Activated CD4-positive, alpha-beta T cell treated with anti-CD3 and anti-CD28 coated beads for 36 hours (primary cell): Measurements from ENCODE around the gene DDX28. TPM values are rescaled to one million over a fixed set of nuclear protein-coding genes. Genes with fewer than 3 reads are reported as not detected.

Experiments used
- ATAC-seq: fragments of 200-7000 bp; cut with Tn5 transposase; one replicate; pipeline ENCODE4 v1.10.0; 2021; ENCODE audit warnings: mild to moderate bottlenecking, moderate library complexity
- CTCF ChIA-PET: fragments of 350-600 bp; sonication (Branson Sonifier 250); formaldehyde crosslinking; loops from one replicate; lab custom pipeline; 2021; ENCODE audit warnings: antibody characterized with exemption; lab: Charles Lee
- POLR2A ChIA-PET: fragments of 350-600 bp; sonication (Branson Sonifier 250); formaldehyde crosslinking; loops from one replicate; lab custom pipeline; 2021; ENCODE audit warnings: antibody characterized with exemption, inconsistent platforms; lab: Charles Lee
- DNase-seq: peaks from one replicate; pipeline ENCODE4 v3.0.0-alpha.2; 2020
- H3K27ac Mint-ChIP-seq: one replicate; pipeline ENCODE4 v1.8.0; 2021; ENCODE audit warnings: mixed read lengths
- H3K27me3 Mint-ChIP-seq: one replicate; pipeline ENCODE4 v1.8.0; 2021; ENCODE audit warnings: mixed read lengths
- H3K36me3 Mint-ChIP-seq: one replicate; pipeline ENCODE4 v1.8.0; 2021; ENCODE audit warnings: low read depth, mixed read lengths
- H3K4me1 Mint-ChIP-seq: one replicate; pipeline ENCODE4 v1.8.0; 2021; ENCODE audit warnings: mixed read lengths
- H3K4me3 Mint-ChIP-seq: one replicate; pipeline ENCODE4 v1.8.0; 2021; ENCODE audit warnings: mild to moderate bottlenecking, moderate library complexity, mixed read lengths
- H3K9me3 Mint-ChIP-seq: one replicate; pipeline ENCODE4 v1.8.0; 2021; ENCODE audit warnings: low read depth, mixed read lengths
- intact Hi-C, 2 experiments: fragments of 100-400 bp; cut with DNase I in 1 of 2; cut with micrococcal nuclease in 1 of 2; formaldehyde crosslinking; loops; one replicate each; pipeline versions ENCODE4 v1.14.2 to v1.15.1; 2022 to 2024; cut with DNase I, micrococcal nuclease
- total RNA-seq, 2 experiments: library from RNA; stranded (reverse); gene quantifications; one replicate each; pipeline ENCODE4 v1.2.3, GENCODE V29; 2021

DDX28 gene
- total RNA-seq, 2 experiments from 2014 or later = 13.7 to 17.1 TPM

- DNase-seq (peak; percentile 85), ATAC-seq (peak; percentile 81)
- H3K27me3 Mint-ChIP-seq = no peaks in the 10 kb centered on the region
- intact Hi-C loops = loop anchor here in 1 of 2 experiments (1.0 to 2.0 kb wide), 3 partner anchors 72 to 248 kb away; no protein-coding TSS in a partner anchor
- ChIA-PET POLR2A (interaction anchor here (0.7 kb wide), 1 partner anchor 172 kb away, joined by 3 read pairs; no protein-coding TSS in a partner anchor), CTCF (interaction anchor here (0.6 to 2.9 kb wide), 26 partner anchors 9 to 548 kb away, joined by 3 to 15 read pairs (median 4); partner anchors contain the start of genes NFATC3 and PSMB10)
- H3K4me1 Mint-ChIP-seq = peaks cover 67% of the 10 kb centered on the region
- H3K4me3 Mint-ChIP-seq = no peak overlapping the region
- H3K27ac Mint-ChIP-seq = peak overlapping the region; percentile 69
- no peaks in the 10 kb centered on the region for H3K9me3 Mint-ChIP-seq
- peaks cover 37% of the 10 kb centered on the region for H3K36me3 Mint-ChIP-seq
These were observed 41.8 kb upstream of the DDX28 start for GRCh38 chr16:68064791-68065365.

GRCh38 chr16:68062910-68063393 is 39.9 kb upstream of the DDX28 start:
- Mint-ChIP-seq H3K4me1 (peaks cover 66% of the 10 kb centered on the region), H3K27me3 (no peaks in the 10 kb centered on the region), H3K27ac (peak overlapping the region; percentile 81), H3K36me3 (peaks cover 46% of the 10 kb centered on the region), H3K9me3 (no peaks in the 10 kb centered on the region), H3K4me3 (no peak overlapping the region)
- ATAC-seq (peak; percentile 78), DNase-seq (peak; percentile 66)
- CTCF ChIA-PET = interaction anchor here (0.8 to 1.7 kb wide), 7 partner anchors 8 to 247 kb away, joined by 3 to 8 read pairs (median 4); partner anchors contain the start of genes DDX28 and DUS2
- intact Hi-C loops = loop anchor here in 1 of 2 experiments (2.0 kb wide), 1 partner anchor 70 kb away; no protein-coding TSS in a partner anchor
- POLR2A ChIA-PET = no interaction called here

GRCh38 chr16:68061396-68061795 is 38.4 kb upstream of the DDX28 start:
- H3K36me3 Mint-ChIP-seq = peaks cover 50% of the 10 kb centered on the region
- no peaks in the 10 kb centered on the region for H3K27me3 Mint-ChIP-seq
- ATAC-seq = no peak
- H3K9me3 Mint-ChIP-seq = no peaks in the 10 kb centered on the region
- ChIA-PET POLR2A (interaction anchor here (0.5 to 1.0 kb wide), 3 partner anchors 13 to 197 kb away, joined by 3 to 4 read pairs (median 4); no protein-coding TSS in a partner anchor), CTCF (interaction anchor here (0.6 to 1.2 kb wide), 3 partner anchors 13 to 167 kb away, joined by 3 read pairs; no protein-coding TSS in a partner anchor)
- intact Hi-C loops = no loop called here
- H3K4me3 Mint-ChIP-seq = no peak overlapping the region
- DNase-seq = no peak
- H3K27ac Mint-ChIP-seq = peak overlapping the region; percentile 63
- H3K4me1 Mint-ChIP-seq = peaks cover 59% of the 10 kb centered on the region

- CTCF ChIA-PET = interaction anchor here (0.7 to 1.2 kb wide), 2 partner anchors 10 to 98 kb away, joined by 3 to 5 read pairs; no protein-coding TSS in a partner anchor
- intact Hi-C loops = no loop called here
- Mint-ChIP-seq H3K36me3 (peaks cover 60% of the 10 kb centered on the region), H3K4me1 (peaks cover 46% of the 10 kb centered on the region), H3K27me3 (no peaks in the 10 kb centered on the region), H3K27ac (peak overlapping the region; percentile 65), H3K4me3 (no peak overlapping the region), H3K9me3 (no peaks in the 10 kb centered on the region)
- POLR2A ChIA-PET = no interaction called here
- no peak for ATAC-seq
- DNase-seq = no peak
These were observed 36.8 kb upstream of the DDX28 start for GRCh38 chr16:68059804-68060203.

- peaks cover 58% of the 10 kb centered on the region for H3K36me3 Mint-ChIP-seq
- POLR2A ChIA-PET = no interaction called here
- CTCF ChIA-PET = no interaction called here
- H3K9me3 Mint-ChIP-seq = no peaks in the 10 kb centered on the region
- ATAC-seq (no peak), DNase-seq (no peak)
- H3K27ac Mint-ChIP-seq = no peak overlapping the region
- H3K4me3 Mint-ChIP-seq = no peak overlapping the region
- H3K4me1 Mint-ChIP-seq = peaks cover 14% of the 10 kb centered on the region
- intact Hi-C loops = no loop called here
- no peaks in the 10 kb centered on the region for H3K27me3 Mint-ChIP-seq
These were observed 32.4 kb upstream of the DDX28 start for GRCh38 chr16:68055395-68055794.

GRCh38 chr16:68049449-68049848 is 26.4 kb upstream of the DDX28 start:
- no peak overlapping the region for H3K27ac Mint-ChIP-seq
- no peak overlapping the region for H3K4me3 Mint-ChIP-seq
- CTCF ChIA-PET = no interaction called here
- intact Hi-C loops = loop anchor here in 1 of 2 experiments (10.0 kb wide), 1 partner anchor 375 kb away; no protein-coding TSS in a partner anchor
- peaks cover 2% of the 10 kb centered on the region for H3K4me1 Mint-ChIP-seq
- no peak for DNase-seq
- H3K36me3 Mint-ChIP-seq = peaks cover 43% of the 10 kb centered on the region
- no peaks in the 10 kb centered on the region for H3K27me3 Mint-ChIP-seq
- no peaks in the 10 kb centered on the region for H3K9me3 Mint-ChIP-seq
- peak; percentile 19 for ATAC-seq
- POLR2A ChIA-PET = no interaction called here

- Mint-ChIP-seq H3K27ac (no peak overlapping the region), H3K4me3 (no peak overlapping the region), H3K4me1 (peaks cover 2% of the 10 kb centered on the region), H3K27me3 (no peaks in the 10 kb centered on the region), H3K36me3 (peaks cover 37% of the 10 kb centered on the region), H3K9me3 (no peaks in the 10 kb centered on the region)
- ChIA-PET POLR2A (interaction anchor here (0.7 kb wide), 1 partner anchor 96 kb away, joined by 3 read pairs; no protein-coding TSS in a partner anchor), CTCF (interaction anchor here (0.6 to 1.8 kb wide), 5 partner anchors 13 to 238 kb away, joined by 3 to 6 read pairs (median 3); no protein-coding TSS in a partner anchor)
- intact Hi-C loops = loop anchor here in 1 of 2 experiments (10.0 kb wide), 1 partner anchor 373 kb away; no protein-coding TSS in a partner anchor
- no peak for ATAC-seq
- DNase-seq = no peak
These were observed 25.0 kb upstream of the DDX28 start for GRCh38 chr16:68047987-68048386.

- Mint-ChIP-seq H3K27me3 (no peaks in the 10 kb centered on the region), H3K27ac (no peak overlapping the region), H3K4me1 (peaks cover 2% of the 10 kb centered on the region), H3K4me3 (no peak overlapping the region), H3K36me3 (peaks cover 30% of the 10 kb centered on the region), H3K9me3 (no peaks in the 10 kb centered on the region)
- ATAC-seq (no peak), DNase-seq (no peak)
- ChIA-PET POLR2A (no interaction called here), CTCF (interaction anchor here (0.9 to 1.0 kb wide), 2 partner anchors 17 to 52 kb away, joined by 3 read pairs; no protein-coding TSS in a partner anchor)
- intact Hi-C loops = loop anchor here in 1 of 2 experiments (10.0 kb wide), 1 partner anchor 371 kb away; no protein-coding TSS in a partner anchor
These were observed 23.1 kb upstream of the DDX28 start for GRCh38 chr16:68046106-68046505.

- no peak overlapping the region for H3K27ac Mint-ChIP-seq
- H3K27me3 Mint-ChIP-seq = no peaks in the 10 kb centered on the region
- no peak for DNase-seq
- peaks cover 27% of the 10 kb centered on the region for H3K36me3 Mint-ChIP-seq
- ATAC-seq = no peak
- intact Hi-C loops = loop anchor here (1.0 to 10.0 kb wide), 5 partner anchors 73 to 367 kb away; partner anchors contain the start of genes PSMB10 (in 1 of the 2) and SLC12A4 (in 1 of the 2)
- peaks cover 9% of the 10 kb centered on the region for H3K4me1 Mint-ChIP-seq
- ChIA-PET POLR2A (no interaction called here), CTCF (interaction anchor here (0.9 to 1.9 kb wide), 12 partner anchors 20 to 227 kb away, joined by 3 to 7 read pairs (median 4); partner anchors contain the start of gene NRN1L)
- no peaks in the 10 kb centered on the region for H3K9me3 Mint-ChIP-seq
- H3K4me3 Mint-ChIP-seq = no peak overlapping the region
These were observed 18.8 kb upstream of the DDX28 start for GRCh38 chr16:68041783-68042182.

- peaks cover 7% of the 10 kb centered on the region for H3K4me1 Mint-ChIP-seq
- DNase-seq (peak; percentile 94), ATAC-seq (peak; percentile 98)
- H3K27ac Mint-ChIP-seq = peak overlapping the region; percentile 31
- peaks cover 23% of the 10 kb centered on the region for H3K36me3 Mint-ChIP-seq
- CTCF ChIA-PET = interaction anchor here (0.5 to 2.2 kb wide), 44 partner anchors 11 to 1429 kb away, joined by 3 to 16 read pairs (median 4); partner anchors contain the start of genes CTRL, DDX28, DPEP2 and DUS2
- no peak overlapping the region for H3K4me3 Mint-ChIP-seq
- intact Hi-C loops = loop anchor here (1.0 to 10.0 kb wide), 9 partner anchors 47 to 519 kb away; partner anchors contain the start of genes PSMB10 (in 1 of the 2) and SLC12A4 (in 1 of the 2)
- POLR2A ChIA-PET = interaction anchor here (0.6 to 0.9 kb wide), 3 partner anchors 105 to 524 kb away, joined by 3 to 8 read pairs (median 3); no protein-coding TSS in a partner anchor
- no peaks in the 10 kb centered on the region for H3K27me3 Mint-ChIP-seq
- H3K9me3 Mint-ChIP-seq = no peaks in the 10 kb centered on the region
These were observed 17.7 kb upstream of the DDX28 start for GRCh38 chr16:68040506-68041288.
